ENCODE measurements around the gene NCOA6. TPM values are rescaled to one million over a fixed set of nuclear protein-coding genes. Genes with fewer than 3 reads are reported as not detected.

The NCOA6 gene
- total and polyA plus RNA-seq, 4 donors: 18.6 to 49.6 (median 33.6) TPM

DNA sequence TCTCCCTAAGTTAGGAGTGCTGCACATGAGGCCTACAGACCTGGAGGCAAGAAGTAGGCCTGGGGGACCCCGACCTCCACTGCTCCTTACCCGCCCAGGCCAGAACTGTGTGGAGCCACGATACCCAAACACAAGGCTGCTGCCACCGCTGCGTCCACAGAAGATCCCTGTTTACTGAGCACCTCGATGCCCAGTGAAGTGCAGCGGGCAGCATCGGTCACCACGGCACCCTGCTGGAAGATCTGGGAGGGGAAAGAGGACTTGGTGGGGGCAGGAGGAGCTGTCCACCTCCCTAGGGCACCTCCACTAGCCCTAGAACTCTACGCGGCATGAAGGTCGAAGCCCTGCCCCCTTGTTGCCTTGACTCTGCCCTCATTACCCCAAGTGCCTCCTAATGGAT is 37.3 kb upstream of the NCOA6 start:
- peaks cover 60% of the 10 kb centered on the region for H3K36me3 ChIP-seq (ENCODE audit: control insufficient read depth, insufficient read depth, low read length)
- H3K4me3 ChIP-seq (ENCODE audit: low read depth, low read length): no peak overlapping the region
- no peak overlapping the region for H3K27ac ChIP-seq (ENCODE audit: low read depth, low read length)
- WGBS (ENCODE audit: insufficient coverage): 94% methylated on average over 6 of the region's 12 CpGs
- H3K4me1 ChIP-seq (ENCODE audit: control insufficient read depth, insufficient read depth, low read length): peaks cover 7% of the 10 kb centered on the region
- DNase-seq (ENCODE audit: low read depth in 4 of 6, low spot score in 6 of 6): no peak
- H3K27me3 ChIP-seq (ENCODE audit: control insufficient read depth, insufficient read depth, low read length): no peaks in the 10 kb centered on the region
- H3K9me3 ChIP-seq (ENCODE audit: control insufficient read depth, insufficient read depth, low read length): no peaks in the 10 kb centered on the region

GRCh38 chr20:34861386-34862084 is 36.1 kb upstream of the NCOA6 start:
- no peak for DNase-seq (ENCODE audit: low read depth in 4 of 6, low spot score in 6 of 6)
- Histone ChIP-seq H3K9me3 (ENCODE audit: control insufficient read depth, insufficient read depth, low read length) (no peaks in the 10 kb centered on the region), H3K27me3 (ENCODE audit: control insufficient read depth, insufficient read depth, low read length) (no peaks in the 10 kb centered on the region), H3K36me3 (ENCODE audit: control insufficient read depth, insufficient read depth, low read length) (peaks cover 70% of the 10 kb centered on the region), H3K4me3 (ENCODE audit: low read depth, low read length) (no peak overlapping the region), H3K4me1 (ENCODE audit: control insufficient read depth, insufficient read depth, low read length) (peaks cover 6% of the 10 kb centered on the region), H3K27ac (ENCODE audit: low read depth, low read length) (no peak overlapping the region)
- WGBS (ENCODE audit: insufficient coverage): 88% methylated on average over 3 of the region's 7 CpGs

DNA sequence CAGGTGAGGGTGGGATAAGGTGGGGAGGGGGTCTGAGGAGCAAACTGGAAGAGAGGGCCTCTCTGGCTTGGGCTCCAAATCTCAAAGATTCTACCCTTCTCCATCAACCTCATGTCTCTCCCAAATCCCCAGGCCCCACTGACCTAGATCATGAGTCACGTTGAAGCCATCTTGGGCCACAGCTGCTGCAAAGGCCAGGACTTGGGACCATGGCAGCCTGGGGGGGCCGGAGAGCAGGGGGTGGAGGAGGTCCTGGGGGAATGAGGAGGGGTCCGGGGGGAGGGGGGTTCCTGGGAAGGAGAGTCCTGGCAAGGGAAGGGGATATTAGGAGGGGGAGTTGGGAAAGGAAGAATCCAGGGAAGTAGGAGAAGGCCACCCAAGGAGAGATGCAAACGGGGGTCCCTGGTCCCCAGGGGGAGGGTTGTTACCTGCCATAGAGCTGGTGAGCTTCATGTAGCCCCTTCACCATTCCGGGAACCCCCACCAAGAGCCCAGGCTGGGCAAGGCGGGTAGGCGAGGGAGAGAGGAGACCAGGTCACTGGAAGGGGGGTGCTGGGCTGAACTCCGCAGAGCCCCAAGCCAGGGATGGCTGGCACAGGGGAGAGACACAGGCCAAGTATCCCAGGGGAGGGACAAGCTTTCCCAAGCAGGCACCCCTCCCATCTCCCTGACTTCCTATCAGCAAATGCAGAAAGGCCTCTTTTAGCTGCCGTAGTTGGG is 34.5 kb upstream of the NCOA6 start:
- H3K9me3 ChIP-seq (ENCODE audit: control insufficient read depth, insufficient read depth, low read length): no peaks in the 10 kb centered on the region
- DNase-seq (ENCODE audit: low read depth in 4 of 6, low spot score in 6 of 6): no peak
- WGBS (ENCODE audit: insufficient coverage): 93% methylated on average over 3 of the region's 9 CpGs
- H3K27me3 ChIP-seq (ENCODE audit: control insufficient read depth, insufficient read depth, low read length): no peaks in the 10 kb centered on the region
- peaks cover 77% of the 10 kb centered on the region for H3K36me3 ChIP-seq (ENCODE audit: control insufficient read depth, insufficient read depth, low read length)
- H3K4me3 ChIP-seq (ENCODE audit: low read depth, low read length): no peak overlapping the region
- H3K4me1 ChIP-seq (ENCODE audit: control insufficient read depth, insufficient read depth, low read length): peaks cover 6% of the 10 kb centered on the region
- H3K27ac ChIP-seq (ENCODE audit: low read depth, low read length): no peak overlapping the region

GRCh38 chr20:34859367-34859766 is 33.9 kb upstream of the NCOA6 start:
- no peaks in the 10 kb centered on the region for H3K9me3 ChIP-seq (ENCODE audit: control insufficient read depth, insufficient read depth, low read length)
- WGBS (ENCODE audit: insufficient coverage): 96% methylated on average over 20 of the region's 26 CpGs
- no peak for DNase-seq (ENCODE audit: low read depth in 4 of 6, low spot score in 6 of 6)
- no peak overlapping the region for H3K4me3 ChIP-seq (ENCODE audit: low read depth, low read length)
- peaks cover 6% of the 10 kb centered on the region for H3K4me1 ChIP-seq (ENCODE audit: control insufficient read depth, insufficient read depth, low read length)
- H3K27ac ChIP-seq (ENCODE audit: low read depth, low read length): no peak overlapping the region
- no peaks in the 10 kb centered on the region for H3K27me3 ChIP-seq (ENCODE audit: control insufficient read depth, insufficient read depth, low read length)
- H3K36me3 ChIP-seq (ENCODE audit: control insufficient read depth, insufficient read depth, low read length): peaks cover 80% of the 10 kb centered on the region

GRCh38 chr20:34852298-34852697 is 26.8 kb upstream of the NCOA6 start:
- 83% methylated on average over 2 of the region's 4 CpGs for WGBS (ENCODE audit: insufficient coverage)
- no peaks in the 10 kb centered on the region for H3K9me3 ChIP-seq (ENCODE audit: control insufficient read depth, insufficient read depth, low read length)
- H3K36me3 ChIP-seq (ENCODE audit: control insufficient read depth, insufficient read depth, low read length): peaks cover 78% of the 10 kb centered on the region
- no peaks in the 10 kb centered on the region for H3K4me1 ChIP-seq (ENCODE audit: control insufficient read depth, insufficient read depth, low read length)
- DNase-seq (ENCODE audit: low read depth in 4 of 6, low spot score in 6 of 6): no peak
- H3K27me3 ChIP-seq (ENCODE audit: control insufficient read depth, insufficient read depth, low read length): no peaks in the 10 kb centered on the region
- no peak overlapping the region for H3K27ac ChIP-seq (ENCODE audit: low read depth, low read length)
- no peak overlapping the region for H3K4me3 ChIP-seq (ENCODE audit: low read depth, low read length)

DNA sequence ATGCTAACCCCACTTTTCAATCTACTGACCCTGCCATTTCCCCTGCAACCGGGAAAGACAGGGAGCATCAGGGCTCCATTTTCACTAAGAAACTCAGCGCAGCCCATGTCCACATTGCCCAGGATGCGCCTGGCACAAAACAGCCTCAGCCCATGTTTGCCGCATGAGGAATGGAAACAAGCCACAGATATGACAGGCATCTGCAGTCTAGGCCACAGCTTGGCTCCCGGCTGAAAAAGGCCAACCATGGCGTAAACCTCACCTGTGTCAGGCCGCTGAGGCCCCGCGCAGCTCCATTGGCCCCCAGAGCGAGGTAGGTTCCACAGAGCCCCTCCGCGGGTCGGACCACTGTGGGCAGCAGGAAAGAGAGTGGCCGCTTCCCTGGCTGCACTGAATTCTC is 25.5 kb upstream of the NCOA6 start:
- Histone ChIP-seq H3K4me1 (ENCODE audit: control insufficient read depth, insufficient read depth, low read length) (no peaks in the 10 kb centered on the region), H3K27me3 (ENCODE audit: control insufficient read depth, insufficient read depth, low read length) (no peaks in the 10 kb centered on the region), H3K36me3 (ENCODE audit: control insufficient read depth, insufficient read depth, low read length) (peaks cover 75% of the 10 kb centered on the region), H3K27ac (ENCODE audit: low read depth, low read length) (no peak overlapping the region), H3K9me3 (ENCODE audit: control insufficient read depth, insufficient read depth, low read length) (no peaks in the 10 kb centered on the region), H3K4me3 (ENCODE audit: low read depth, low read length) (no peak overlapping the region)
- WGBS (ENCODE audit: insufficient coverage): 95% methylated on average over 12 of the region's 14 CpGs
- DNase-seq (ENCODE audit: low read depth in 4 of 6, low spot score in 6 of 6): no peak

- H3K4me1 ChIP-seq (ENCODE audit: control insufficient read depth, insufficient read depth, low read length): no peaks in the 10 kb centered on the region
- DNase-seq (ENCODE audit: low read depth in 4 of 6, low spot score in 6 of 6): no peak
- no peak overlapping the region for H3K27ac ChIP-seq (ENCODE audit: low read depth, low read length)
- no peaks in the 10 kb centered on the region for H3K27me3 ChIP-seq (ENCODE audit: control insufficient read depth, insufficient read depth, low read length)
- no peaks in the 10 kb centered on the region for H3K9me3 ChIP-seq (ENCODE audit: control insufficient read depth, insufficient read depth, low read length)
- H3K36me3 ChIP-seq (ENCODE audit: control insufficient read depth, insufficient read depth, low read length): peaks cover 75% of the 10 kb centered on the region
- H3K4me3 ChIP-seq (ENCODE audit: low read depth, low read length): no peak overlapping the region
- WGBS (ENCODE audit: insufficient coverage): 98% methylated on average over 8 of the region's 9 CpGs
These were observed 24.3 kb upstream of the NCOA6 start for GRCh38 chr20:34849778-34850177.

DNA sequence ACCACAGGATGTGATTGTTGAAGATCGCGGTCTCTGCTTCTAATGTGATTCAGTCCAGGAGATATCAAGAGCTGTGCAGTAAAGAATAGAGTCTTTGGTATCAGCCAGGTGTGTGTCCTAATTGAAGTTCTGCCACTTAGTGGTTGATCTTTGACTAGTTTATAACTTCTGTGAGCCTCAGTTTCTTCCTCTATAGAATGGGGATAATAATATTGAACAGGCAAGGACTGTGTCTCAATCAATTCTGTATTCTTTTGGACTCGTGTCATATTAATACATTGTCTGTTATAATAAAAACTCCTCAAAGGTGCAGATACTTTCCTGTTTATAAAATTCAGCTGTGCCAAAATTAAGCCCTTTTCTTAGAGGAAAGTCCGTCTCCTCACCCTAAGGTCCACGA is 23.1 kb upstream of the NCOA6 start:
- no peaks in the 10 kb centered on the region for H3K27me3 ChIP-seq (ENCODE audit: control insufficient read depth, insufficient read depth, low read length)
- 100% methylated on average over 4 of the region's 5 CpGs for WGBS (ENCODE audit: insufficient coverage)
- DNase-seq (ENCODE audit: low read depth in 4 of 6, low spot score in 6 of 6): no peak
- no peak overlapping the region for H3K27ac ChIP-seq (ENCODE audit: low read depth, low read length)
- H3K36me3 ChIP-seq (ENCODE audit: control insufficient read depth, insufficient read depth, low read length): peaks cover 66% of the 10 kb centered on the region
- H3K4me1 ChIP-seq (ENCODE audit: control insufficient read depth, insufficient read depth, low read length): no peaks in the 10 kb centered on the region
- H3K9me3 ChIP-seq (ENCODE audit: control insufficient read depth, insufficient read depth, low read length): no peaks in the 10 kb centered on the region
- H3K4me3 ChIP-seq (ENCODE audit: low read depth, low read length): no peak overlapping the region

DNA sequence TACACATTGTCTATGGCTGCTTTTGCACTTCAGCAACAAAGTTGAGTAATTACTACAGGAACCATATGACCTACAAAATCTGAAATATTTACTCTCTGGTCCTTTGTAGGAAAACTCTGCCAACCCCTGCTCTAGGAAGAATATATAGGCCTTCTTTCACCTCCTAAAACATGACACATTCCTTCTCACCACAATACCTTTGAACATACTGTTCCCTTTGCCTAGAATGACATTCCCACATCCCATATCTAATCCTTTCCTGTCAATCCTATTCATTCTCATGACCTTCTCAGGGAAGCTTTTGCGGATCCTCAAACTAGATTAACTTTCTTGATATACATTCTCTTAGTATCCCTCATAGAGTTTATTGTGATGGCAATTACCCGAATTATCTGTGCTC is 18.0 kb upstream of the NCOA6 start:
- H3K4me3 ChIP-seq (ENCODE audit: low read depth, low read length): no peak overlapping the region
- no peaks in the 10 kb centered on the region for H3K27me3 ChIP-seq (ENCODE audit: control insufficient read depth, insufficient read depth, low read length)
- H3K36me3 ChIP-seq (ENCODE audit: control insufficient read depth, insufficient read depth, low read length): peaks cover 26% of the 10 kb centered on the region
- no CpG with 5 or more reads among the region's 2 CpGs for WGBS (ENCODE audit: insufficient coverage)
- no peak overlapping the region for H3K27ac ChIP-seq (ENCODE audit: low read depth, low read length)
- DNase-seq (ENCODE audit: low read depth in 4 of 6, low spot score in 6 of 6): no peak
- H3K4me1 ChIP-seq (ENCODE audit: control insufficient read depth, insufficient read depth, low read length): no peaks in the 10 kb centered on the region
- no peaks in the 10 kb centered on the region for H3K9me3 ChIP-seq (ENCODE audit: control insufficient read depth, insufficient read depth, low read length)

DNA sequence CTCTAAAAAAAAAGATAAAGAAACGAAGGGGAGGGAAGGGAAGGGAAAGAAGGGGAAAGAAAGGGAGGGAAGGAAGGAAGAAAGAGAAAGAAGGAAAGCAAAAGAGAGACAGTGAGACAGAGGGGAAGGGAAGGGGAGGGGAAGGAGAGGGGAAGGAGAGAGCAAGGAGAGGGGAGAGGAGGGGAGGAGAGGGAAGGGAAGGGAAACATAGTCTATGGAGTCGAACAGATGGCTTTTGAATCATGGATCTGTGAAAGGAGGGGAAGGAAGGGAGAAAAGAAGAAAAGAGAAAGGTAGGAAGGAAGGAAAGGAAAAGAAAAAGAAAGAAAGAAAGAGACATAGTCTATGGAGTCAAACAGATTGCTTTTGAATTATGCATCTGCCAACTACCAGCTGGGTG is 16.7 kb upstream of the NCOA6 start:
- 72% methylated on average over 2 of the region's 2 CpGs for WGBS (ENCODE audit: insufficient coverage)

More for the DNA sequence above, 16.7 kb upstream of the NCOA6 start:
- DNase-seq (ENCODE audit: low read depth in 4 of 6, low spot score in 6 of 6): no peak
- no peaks in the 10 kb centered on the region for H3K4me1 ChIP-seq (ENCODE audit: control insufficient read depth, insufficient read depth, low read length)
- H3K36me3 ChIP-seq (ENCODE audit: control insufficient read depth, insufficient read depth, low read length): peaks cover 19% of the 10 kb centered on the region
- H3K9me3 ChIP-seq (ENCODE audit: control insufficient read depth, insufficient read depth, low read length): no peaks in the 10 kb centered on the region
- H3K27me3 ChIP-seq (ENCODE audit: control insufficient read depth, insufficient read depth, low read length): no peaks in the 10 kb centered on the region
- H3K4me3 ChIP-seq (ENCODE audit: low read depth, low read length): no peak overlapping the region
- H3K27ac ChIP-seq (ENCODE audit: low read depth, low read length): no peak overlapping the region

All from spinal cord (tissue), 10 donors.